Sigmoid colon (tissue), 4 donors: ENCODE measurements around the gene DENND6B.
A peak's percentile ranks its signal among the peaks of the same experiment; 100 is the strongest.

Experiments used
- EP300 ChIP-seq, 4 donors: sonication (generic); formaldehyde crosslinking; IDR thresholded peaks; one replicate each; pipeline ENCODE4 v1.6.1; 2017; ENCODE audit warnings: antibody characterized with exemption in 4 of 4
- POLR2A ChIP-seq, 2 donors: fragments of 450-650 bp; IDR thresholded peaks; one replicate each; pipeline ENCODE4 v1.6.1; 2016; ENCODE audit warnings: antibody characterized with exemption in 2 of 2, mild to moderate bottlenecking in 2 of 2, moderate library complexity in 2 of 2
- POLR2AphosphoS5 ChIP-seq, 4 donors: sonication (generic); formaldehyde crosslinking; IDR thresholded peaks; one replicate each; pipeline ENCODE4 v1.6.1; 2017; ENCODE audit warnings: antibody characterized with exemption in 4 of 4
- TF ChIP-seq, protein P1 (sequence below), 4 experiments: fragments of 450-650 bp in 3 of 4; fragments of 200-600 bp in 1 of 4; IDR thresholded peaks; one replicate each; pipeline ENCODE4 v1.5.1; 2016 to 2019; ENCODE audit warnings: antibody characterized with exemption in 4 of 4, mild to moderate bottlenecking in 3 of 4, moderate library complexity in 2 of 4

DNA sequence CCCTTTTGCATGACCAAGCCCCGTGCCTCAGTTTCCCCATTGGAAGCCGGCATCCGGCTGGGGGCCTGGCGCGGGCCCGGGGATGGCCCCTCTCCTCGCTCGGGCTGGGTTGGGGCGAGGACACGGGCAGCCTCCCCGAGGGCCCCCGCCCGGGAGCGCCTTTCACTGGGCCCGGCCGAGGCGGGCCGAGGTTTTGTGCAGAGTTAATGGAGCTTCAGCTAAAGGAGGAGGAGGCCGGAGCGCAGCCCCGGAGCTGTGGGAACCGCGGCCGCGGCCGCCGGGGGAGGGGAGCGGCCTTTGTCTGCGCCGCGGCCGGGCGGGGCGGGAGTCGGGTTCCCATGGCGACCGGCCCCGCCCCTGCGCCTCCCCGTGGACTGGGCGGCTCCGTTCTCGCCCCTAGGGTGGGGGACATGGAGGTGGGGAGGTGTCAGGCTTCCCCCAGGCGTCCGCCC lies 55.3 kb downstream of the DENND6B start:
- no peak for TF ChIP-seq POLR2A (IDR thresholded peaks at IDR 0.05)
- TF ChIP-seq, protein P1, sequence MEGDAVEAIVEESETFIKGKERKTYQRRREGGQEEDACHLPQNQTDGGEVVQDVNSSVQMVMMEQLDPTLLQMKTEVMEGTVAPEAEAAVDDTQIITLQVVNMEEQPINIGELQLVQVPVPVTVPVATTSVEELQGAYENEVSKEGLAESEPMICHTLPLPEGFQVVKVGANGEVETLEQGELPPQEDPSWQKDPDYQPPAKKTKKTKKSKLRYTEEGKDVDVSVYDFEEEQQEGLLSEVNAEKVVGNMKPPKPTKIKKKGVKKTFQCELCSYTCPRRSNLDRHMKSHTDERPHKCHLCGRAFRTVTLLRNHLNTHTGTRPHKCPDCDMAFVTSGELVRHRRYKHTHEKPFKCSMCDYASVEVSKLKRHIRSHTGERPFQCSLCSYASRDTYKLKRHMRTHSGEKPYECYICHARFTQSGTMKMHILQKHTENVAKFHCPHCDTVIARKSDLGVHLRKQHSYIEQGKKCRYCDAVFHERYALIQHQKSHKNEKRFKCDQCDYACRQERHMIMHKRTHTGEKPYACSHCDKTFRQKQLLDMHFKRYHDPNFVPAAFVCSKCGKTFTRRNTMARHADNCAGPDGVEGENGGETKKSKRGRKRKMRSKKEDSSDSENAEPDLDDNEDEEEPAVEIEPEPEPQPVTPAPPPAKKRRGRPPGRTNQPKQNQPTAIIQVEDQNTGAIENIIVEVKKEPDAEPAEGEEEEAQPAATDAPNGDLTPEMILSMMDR (IDR thresholded peaks at IDR 0.05) = no peak
- TF ChIP-seq EP300 (IDR thresholded peaks at IDR 0.05) = no peak
- peak in 1 of 4 donors; percentile 8 for TF ChIP-seq POLR2AphosphoS5 (IDR thresholded peaks at IDR 0.05)
